Fibroblast of lung (primary cell): ENCODE measurements around the gene ANKS1B. TPM values are rescaled to one million over a fixed set of nuclear protein-coding genes. Genes with fewer than 3 reads are reported as not detected.

Source experiments
- DNase-seq, 2 donors: peaks; one replicate each; pipeline versions ENCODE4 v3.0.0 to v3.0.0-alpha.2; 2010; ENCODE audit warnings: low read depth in 2 of 2
- H2AFZ ChIP-seq: 2 replicates; pipeline ENCODE4 v1.5.1; 2012; ENCODE audit warnings: low read length, control low read depth, inconsistent platforms
- H3K27ac ChIP-seq: 2 replicates; pipeline ENCODE4 v1.5.1; 2011; ENCODE audit warnings: low read length, control low read depth; ENCODE audit not compliant: insufficient read depth
- H3K27me3 ChIP-seq: 2 replicates; pipeline ENCODE4 v1.5.1; 2011; ENCODE audit warnings: mild to moderate bottlenecking, low read length; ENCODE audit not compliant: control insufficient read depth, insufficient read depth
- H3K36me3 ChIP-seq: 2 replicates; pipeline ENCODE4 v1.5.1; 2011; ENCODE audit warnings: low read length; ENCODE audit not compliant: control insufficient read depth, insufficient read depth
- H3K4me1 ChIP-seq: 2 replicates; pipeline ENCODE4 v1.5.1; 2011; ENCODE audit warnings: low read length; ENCODE audit not compliant: control insufficient read depth, insufficient read depth; ENCODE audit errors: extremely low read depth
- H3K4me2 ChIP-seq: 2 replicates; pipeline ENCODE4 v1.5.1; 2011; ENCODE audit warnings: low read length, control low read depth; ENCODE audit not compliant: insufficient read depth; ENCODE audit errors: extremely low read depth
- H3K4me3 ChIP-seq, 4 experiments: fragments of 200-600 bp in 1 of 4; sonication (generic) in 1 of 4; replicated peaks in 1 of 4; 2 replicates each; pipeline ENCODE4 v1.5.1; 2011 to 2016; ENCODE audit warnings: low read length in 4 of 4, low read depth in 3 of 4, mild to moderate bottlenecking in 3 of 4, control low read depth in 2 of 4, inconsistent platforms in 1 of 4, mixed read lengths in 1 of 4; ENCODE audit not compliant: insufficient read depth in 1 of 4; ENCODE audit errors: control extremely low read depth in 1 of 4
- H3K79me2 ChIP-seq: 2 replicates; pipeline ENCODE4 v1.5.1; 2012; ENCODE audit warnings: mild to moderate bottlenecking, low read length, inconsistent platforms; ENCODE audit not compliant: control insufficient read depth, insufficient read depth
- H3K9ac ChIP-seq: 2 replicates; pipeline ENCODE4 v1.5.1; 2011; ENCODE audit warnings: mild to moderate bottlenecking, low read length, control low read depth; ENCODE audit not compliant: insufficient read depth
- H3K9me3 ChIP-seq: 2 replicates; pipeline ENCODE4 v1.5.1; 2012; ENCODE audit warnings: low read depth, low read length; ENCODE audit not compliant: control insufficient read depth, insufficient read depth
- H4K20me1 ChIP-seq: 2 replicates; pipeline ENCODE4 v1.5.1; 2011; ENCODE audit warnings: low read length; ENCODE audit not compliant: control insufficient read depth, insufficient read depth; ENCODE audit errors: extremely low read depth
- CTCF ChIP-seq, 2 donors: IDR thresholded peaks in 1 of 2; conservative IDR thresholded peaks in 1 of 2; 1 replicate in 1 of 2; 2 replicates in 1 of 2; pipeline ENCODE4 v1.5.1; 2011 to 2012; ENCODE audit warnings: low read length in 2 of 2, control low read depth in 1 of 2, inconsistent platforms in 1 of 2, low read depth in 1 of 2, mild to moderate bottlenecking in 1 of 2
- EZH2 ChIP-seq: IDR thresholded peaks from 2 replicates; pipeline ENCODE4 v1.5.1; 2012; ENCODE audit warnings: low read length, control low read depth, mild to moderate bottlenecking; ENCODE audit errors: missing control alignments
- polyA plus RNA-seq, 2 donors: library from polyadenylated mRNA; depleted of rRNA in 1 of 2; stranded (reverse) in 1 of 2; unstranded in 1 of 2; fragments of >200 nt; gene quantifications; 2 replicates each; pipeline ENCODE4 v1.2.1, GENCODE V29; 2011 to 2012; ENCODE audit warnings: missing spikeins in 1 of 2
- total RNA-seq: library from RNA; depleted of rRNA; stranded (reverse); fragments of >200 nt; gene quantifications from 2 replicates; pipeline ENCODE4 v1.2.1, GENCODE V29; 2014

The ANKS1B gene
- total and polyA plus RNA-seq, 2 donors (not counting 1 experiment from before 2014, with no cell fraction given): 0.11 to 0.83 TPM

- DNase-seq: no peak
- Histone ChIP-seq H3K36me3 (no peaks in the 10 kb centered on the region), H3K27ac (no peak overlapping the region), H3K9ac (no peak overlapping the region), H3K4me1 (no peaks in the 10 kb centered on the region), H3K4me2 (no peak overlapping the region), H4K20me1 (no peaks in the 10 kb centered on the region), H3K9me3 (no peaks in the 10 kb centered on the region), H3K79me2 (no peaks in the 10 kb centered on the region), H2AFZ (no peak overlapping the region), H3K27me3 (no peaks in the 10 kb centered on the region), H3K4me3 (no peak overlapping the region)
- no peak for TF ChIP-seq CTCF (conservative IDR thresholded peaks at IDR 0.05 in 1 of 2, IDR thresholded peaks at IDR 0.05 in 1 of 2; ENCODE audit: low read depth in 1 of 2, low read length in 2 of 2)
- no peak for TF ChIP-seq EZH2
Measured at GRCh38 chr12:99067171-99067785, 917.5 kb downstream of the ANKS1B start.

- H3K4me2 ChIP-seq: no peak overlapping the region
- H3K4me1 ChIP-seq: no peaks in the 10 kb centered on the region
- no peak overlapping the region for H3K4me3 ChIP-seq
- no peaks in the 10 kb centered on the region for H3K9me3 ChIP-seq
- no peaks in the 10 kb centered on the region for H3K79me2 ChIP-seq
- no peaks in the 10 kb centered on the region for H4K20me1 ChIP-seq
- DNase-seq: no peak
- no peak for TF ChIP-seq CTCF (conservative IDR thresholded peaks at IDR 0.05 in 1 of 2, IDR thresholded peaks at IDR 0.05 in 1 of 2; ENCODE audit: low read depth in 1 of 2, low read length in 2 of 2)
- TF ChIP-seq EZH2: no peak
- no peak overlapping the region for H2AFZ ChIP-seq
- no peaks in the 10 kb centered on the region for H3K36me3 ChIP-seq
- H3K9ac ChIP-seq: no peak overlapping the region
- no peak overlapping the region for H3K27ac ChIP-seq
- H3K27me3 ChIP-seq: no peaks in the 10 kb centered on the region
Measured at GRCh38 chr12:99066726-99067125, 918.0 kb downstream of the ANKS1B start.

GRCh38 chr12:99063182-99063581 lies 921.6 kb downstream of the ANKS1B start:
- Histone ChIP-seq H2AFZ (no peak overlapping the region), H3K36me3 (no peaks in the 10 kb centered on the region), H3K4me2 (no peak overlapping the region), H3K27me3 (no peaks in the 10 kb centered on the region), H3K9ac (no peak overlapping the region), H3K4me3 (no peak overlapping the region), H3K79me2 (no peaks in the 10 kb centered on the region), H3K4me1 (no peaks in the 10 kb centered on the region), H3K9me3 (no peaks in the 10 kb centered on the region), H4K20me1 (no peaks in the 10 kb centered on the region), H3K27ac (no peak overlapping the region)
- DNase-seq: no peak
- TF ChIP-seq EZH2: no peak
- no peak for TF ChIP-seq CTCF (conservative IDR thresholded peaks at IDR 0.05 in 1 of 2, IDR thresholded peaks at IDR 0.05 in 1 of 2; ENCODE audit: low read depth in 1 of 2, low read length in 2 of 2)
